ENCODE data around the gene AFG1L.
"Not testable (repeated sequence)": the region's sequence is repeated elsewhere in the genome, so short reads cannot be mapped to it uniquely, and the experiment has no call there.

AFG1L gene

DNA sequence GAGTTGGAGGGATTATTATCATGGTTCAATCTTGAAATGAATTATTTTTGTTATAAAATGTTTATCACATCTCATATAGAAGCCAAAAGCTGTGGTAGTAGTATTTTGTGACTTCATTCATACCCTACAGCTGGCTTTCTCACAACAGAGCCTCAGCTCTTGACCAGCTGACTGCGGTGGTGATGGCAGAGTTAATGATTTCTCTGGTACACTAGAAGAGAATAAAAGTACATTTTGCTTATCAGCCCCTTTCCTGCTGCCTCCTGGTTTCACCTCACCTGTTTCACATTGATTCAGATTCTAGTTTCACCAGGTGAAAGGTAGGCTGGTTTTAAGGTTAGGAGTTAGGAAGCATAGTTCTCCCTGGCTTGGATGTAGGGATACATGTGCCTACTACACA lies 55.7 kb downstream of the AFG1L start:
- no peak for DNase-seq (ENCODE audit: low read depth)

DNA sequence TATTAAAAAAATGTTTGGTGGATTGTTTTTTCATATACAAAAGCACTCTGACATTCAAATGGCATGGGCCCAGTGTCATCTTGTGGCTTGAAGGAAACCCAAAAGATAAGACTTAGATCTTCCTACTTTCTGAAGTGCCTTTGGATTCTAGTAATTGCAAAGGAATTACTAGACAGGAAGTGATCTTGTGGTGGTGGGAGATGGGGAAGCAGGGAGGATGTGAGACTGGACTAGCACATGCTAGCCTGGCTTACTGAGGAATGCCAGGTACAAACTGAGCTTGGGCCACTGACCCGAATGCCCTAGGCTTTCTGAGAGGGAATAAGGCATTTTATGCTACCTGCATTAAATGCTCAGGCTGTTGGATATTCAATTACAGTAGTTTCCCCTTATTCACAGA lies 59.0 kb downstream of the AFG1L start:
- DNase-seq (ENCODE audit: low read depth) = no peak

DNA sequence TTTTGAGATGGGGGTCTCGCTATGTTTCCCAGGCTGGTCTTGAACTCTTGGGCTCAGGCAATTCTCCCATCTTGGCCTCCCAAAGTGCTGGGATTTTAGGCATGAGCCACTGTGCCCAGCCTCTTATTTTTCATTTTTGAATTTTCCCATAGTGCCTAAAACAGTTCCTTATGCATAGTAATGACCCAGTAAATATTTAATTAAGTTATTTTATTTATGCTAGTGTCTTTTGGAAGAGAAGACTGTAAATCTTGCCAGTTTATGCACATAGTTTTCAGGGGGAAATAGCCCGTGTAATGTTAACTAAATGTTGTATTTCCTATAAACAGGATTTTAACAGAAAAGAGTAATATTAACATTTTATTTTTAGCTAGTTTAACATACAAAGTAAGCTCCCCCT lies 60.3 kb downstream of the AFG1L start:
- no peak for DNase-seq (ENCODE audit: low read depth)

DNA sequence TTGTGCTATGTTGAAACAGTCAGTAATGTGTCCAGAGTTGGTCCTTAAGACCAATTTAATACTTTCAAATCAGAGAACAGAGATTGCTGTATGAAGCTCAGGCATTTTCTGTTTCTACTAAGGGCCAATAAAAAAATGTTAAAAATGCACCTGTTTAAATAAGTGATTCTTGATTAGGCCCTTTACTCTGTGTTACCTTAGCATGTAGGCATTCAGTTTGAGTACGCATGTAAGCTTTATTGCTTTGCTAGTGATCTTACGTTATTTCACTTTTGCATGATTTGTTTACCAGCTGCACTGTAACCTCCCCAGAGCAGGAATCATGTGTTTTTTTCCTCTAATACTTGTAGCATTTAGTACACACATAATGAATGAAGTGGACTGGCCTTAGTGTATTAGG lies 61.0 kb downstream of the AFG1L start:
- no peak for DNase-seq (ENCODE audit: low read depth)

DNA sequence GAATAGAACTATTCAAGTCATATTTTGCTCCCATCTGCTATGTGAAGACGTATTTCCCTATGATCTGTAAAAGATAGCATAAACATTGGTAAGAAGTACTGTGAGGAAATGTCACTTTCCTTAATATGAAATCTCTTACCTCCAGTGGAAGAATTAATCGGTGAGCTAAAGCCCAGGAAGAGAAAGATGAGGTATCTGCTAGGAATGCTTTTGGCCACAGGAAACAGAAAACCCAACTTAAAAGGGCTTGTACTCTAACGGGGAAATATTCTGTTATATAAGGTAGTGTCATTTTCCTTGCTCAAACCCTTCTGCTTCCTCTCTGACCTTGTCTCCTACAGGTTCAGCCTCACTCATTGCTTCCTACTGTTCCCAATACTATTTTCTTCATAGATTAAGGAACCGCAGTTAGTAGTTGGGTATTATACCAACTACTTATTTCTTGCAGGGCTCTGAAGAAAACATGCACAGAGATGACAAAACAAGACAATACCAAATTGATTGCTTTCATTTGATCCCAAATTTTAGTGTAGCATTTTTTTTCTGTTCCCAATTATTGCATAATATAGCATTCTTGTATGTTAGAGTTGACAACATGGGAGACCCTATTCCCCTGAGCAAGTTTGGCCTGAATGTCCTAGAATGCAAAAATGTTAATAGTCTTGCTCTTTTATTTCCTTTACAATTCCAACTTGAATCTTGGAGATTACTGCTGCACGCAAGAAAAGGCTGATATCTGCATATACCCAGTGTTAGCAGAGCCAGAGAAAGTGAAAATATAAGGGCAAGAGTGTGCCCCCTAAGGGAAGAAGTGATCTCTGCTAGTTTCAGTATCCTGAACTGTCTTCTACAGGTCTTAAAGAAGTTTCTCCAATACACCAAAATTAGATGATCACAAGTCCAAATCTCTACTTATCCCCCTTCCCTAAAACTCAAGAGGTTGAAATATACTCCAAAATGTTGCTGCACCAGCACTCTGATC lies 65.3 kb downstream of the AFG1L start:
- no peak for DNase-seq (ENCODE audit: low read depth)

DNA sequence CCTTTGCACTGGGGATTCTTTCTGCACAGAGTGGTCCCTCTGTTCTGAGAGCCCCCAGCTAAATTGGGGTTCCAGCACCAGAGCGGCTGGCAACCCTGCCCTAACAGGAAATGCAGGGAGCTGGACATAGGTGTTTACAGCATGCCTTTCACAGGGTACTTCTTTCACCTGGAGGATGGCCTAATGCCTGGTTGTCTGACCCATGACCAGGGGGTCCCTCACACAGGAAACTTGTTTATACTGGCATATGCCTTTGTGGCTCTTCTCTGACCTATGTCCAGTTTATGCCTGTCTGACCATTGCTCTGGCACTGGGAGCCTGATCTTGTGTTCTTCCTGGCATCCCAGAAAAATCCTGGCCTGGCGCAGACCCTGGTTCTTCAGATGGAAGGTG lies 66.1 kb downstream of the AFG1L start:
- no peak for DNase-seq (ENCODE audit: low read depth)

DNA sequence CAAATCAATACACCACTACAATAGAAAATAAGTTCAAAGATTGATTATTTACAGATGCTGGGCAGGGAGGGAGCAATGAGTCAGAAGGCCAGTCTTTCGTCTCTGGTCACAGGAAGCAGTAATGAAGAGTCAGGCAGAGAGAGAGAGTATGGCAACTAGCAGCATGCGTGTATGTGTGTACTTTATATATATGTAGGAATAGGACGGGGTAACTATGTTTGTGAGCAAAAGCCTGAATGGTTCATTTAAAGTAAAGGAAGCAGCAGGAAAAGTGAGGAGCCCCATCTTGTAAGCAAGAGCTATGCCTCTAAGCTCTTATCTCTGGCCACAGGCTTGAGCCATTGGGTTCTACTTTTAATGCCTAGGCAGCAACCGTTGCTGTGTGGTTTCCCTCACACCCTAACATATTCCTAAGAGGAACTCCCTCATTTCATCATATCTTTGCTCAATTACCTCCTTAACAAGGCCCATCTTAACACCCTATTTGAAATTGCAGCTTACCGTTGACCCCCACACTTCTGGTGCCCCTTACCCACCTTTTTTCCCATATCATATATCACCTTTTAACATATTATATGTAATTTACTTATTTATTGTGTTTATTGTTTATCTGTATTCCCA lies 66.6 kb downstream of the AFG1L start:
- DNase-seq (ENCODE audit: low read depth) = no peak

DNA sequence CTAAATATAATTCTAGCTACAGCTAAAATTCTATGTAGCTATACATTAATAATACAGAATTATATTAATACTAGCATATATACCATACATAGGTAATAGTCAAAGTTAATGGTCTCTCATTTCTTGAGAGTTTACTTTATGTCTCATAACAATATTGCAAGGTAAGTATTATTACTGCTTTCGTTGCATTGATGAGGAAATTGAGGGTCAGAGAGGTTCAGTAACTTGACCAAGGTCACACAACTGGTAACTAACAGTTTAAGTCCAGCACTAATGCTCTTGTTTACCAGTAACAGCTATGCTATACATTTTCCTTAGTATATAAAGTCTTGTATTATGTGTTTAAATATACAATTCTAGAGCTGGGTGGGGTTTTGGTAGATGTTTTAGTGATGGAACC lies 67.6 kb downstream of the AFG1L start:
- no peak for DNase-seq (ENCODE audit: low read depth)

DNA sequence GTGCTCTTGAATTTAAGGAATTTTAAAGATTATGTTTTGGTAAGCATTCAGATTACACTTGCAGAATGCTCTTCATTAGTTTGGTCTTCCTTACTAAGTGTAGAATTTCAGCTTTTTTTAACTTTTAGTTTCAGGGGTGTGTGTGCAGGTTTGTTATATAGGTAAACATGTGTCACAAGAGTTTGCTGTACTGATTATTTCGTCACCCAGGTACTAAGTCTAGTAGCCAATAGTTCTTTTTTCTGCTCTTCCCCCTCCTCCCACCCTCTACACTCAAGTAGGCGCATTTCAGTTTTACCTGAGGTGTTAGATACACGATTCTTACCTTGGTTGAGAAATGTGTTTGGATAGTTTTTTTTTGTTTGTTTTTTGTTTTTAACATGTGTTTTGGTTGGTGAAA lies 68.3 kb downstream of the AFG1L start:
- DNase-seq (ENCODE audit: low read depth) = no peak

DNA sequence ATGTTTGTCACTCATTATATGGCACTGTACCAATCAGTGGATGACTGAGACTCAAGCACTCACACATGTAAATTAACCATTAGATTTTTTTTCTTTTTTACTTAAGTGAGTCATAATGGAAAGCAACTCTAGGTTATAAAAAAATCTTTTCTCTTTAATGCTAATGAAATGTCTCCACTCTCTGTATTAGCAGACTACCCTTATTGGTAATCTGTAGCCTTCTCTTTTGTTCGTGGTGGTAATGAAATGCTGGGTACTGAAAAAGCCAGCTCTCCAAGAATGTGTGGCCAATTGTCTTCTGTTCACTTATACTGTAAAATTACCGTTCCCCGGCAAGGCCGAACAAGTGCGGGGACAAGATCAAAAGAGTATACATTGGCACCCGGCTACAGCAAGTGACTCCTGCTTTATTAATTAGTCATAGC lies 69.0 kb downstream of the AFG1L start:
- no peak for DNase-seq (ENCODE audit: low read depth)

DNA sequence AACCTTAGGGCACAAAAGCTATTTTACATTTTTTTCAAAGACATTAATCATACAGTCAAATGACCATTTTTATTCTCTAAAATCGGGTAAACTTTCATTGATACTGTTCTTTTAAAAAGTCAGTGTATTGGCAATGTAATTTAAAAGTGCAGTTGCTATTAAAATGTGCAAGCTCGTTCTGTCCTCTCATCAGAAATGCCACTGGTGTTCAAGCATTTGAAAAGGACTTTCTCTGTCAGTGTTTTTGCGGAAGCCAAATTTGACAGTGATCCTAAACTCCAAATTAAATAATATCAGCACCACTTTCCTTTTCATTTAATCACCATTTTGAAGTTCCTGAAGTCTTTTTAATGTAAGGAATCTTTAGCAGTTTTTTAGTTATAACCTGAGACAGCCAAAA lies 69.6 kb downstream of the AFG1L start:
- no peak for DNase-seq (ENCODE audit: low read depth)

DNA sequence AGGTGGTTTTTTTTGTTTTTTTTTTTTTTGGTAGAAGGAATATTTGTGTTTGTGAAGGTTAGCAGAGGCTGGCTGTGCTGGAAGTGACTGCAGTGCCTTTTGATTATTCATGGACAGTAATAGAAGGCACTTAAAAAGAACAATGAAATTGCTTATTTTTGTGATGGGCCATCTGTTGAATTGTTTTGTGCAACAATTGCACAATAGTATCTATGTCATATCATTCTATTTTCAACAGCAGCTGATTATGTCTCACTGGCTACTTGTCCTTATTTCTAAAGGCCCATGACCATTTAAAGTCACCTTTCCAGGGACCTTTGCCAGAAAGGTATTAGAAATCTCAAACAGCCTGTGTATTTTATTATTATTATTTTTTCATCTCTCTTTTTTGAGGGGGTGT lies 70.6 kb downstream of the AFG1L start:
- DNase-seq (ENCODE audit: low read depth) = no peak

DNA sequence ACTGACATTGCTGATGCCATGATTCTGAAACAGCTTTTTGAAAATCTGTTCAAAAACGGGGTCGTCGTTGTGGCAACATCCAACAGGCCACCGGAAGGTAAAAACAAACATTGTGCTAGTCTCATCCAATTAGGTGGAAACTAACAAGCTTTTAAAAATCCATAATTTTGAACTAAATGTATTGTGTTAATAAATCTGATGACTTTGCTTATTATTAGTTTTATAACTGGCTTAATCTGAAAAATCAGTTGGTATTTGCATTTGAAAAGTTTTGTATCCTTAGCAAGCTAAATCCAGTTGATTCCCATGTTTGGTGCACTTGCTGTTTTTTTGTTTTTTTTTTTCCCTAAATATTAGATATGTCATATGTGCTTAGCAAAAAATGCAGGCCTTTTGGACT lies 71.4 kb downstream of the AFG1L start:
- DNase-seq (ENCODE audit: low read depth) = no peak

DNA sequence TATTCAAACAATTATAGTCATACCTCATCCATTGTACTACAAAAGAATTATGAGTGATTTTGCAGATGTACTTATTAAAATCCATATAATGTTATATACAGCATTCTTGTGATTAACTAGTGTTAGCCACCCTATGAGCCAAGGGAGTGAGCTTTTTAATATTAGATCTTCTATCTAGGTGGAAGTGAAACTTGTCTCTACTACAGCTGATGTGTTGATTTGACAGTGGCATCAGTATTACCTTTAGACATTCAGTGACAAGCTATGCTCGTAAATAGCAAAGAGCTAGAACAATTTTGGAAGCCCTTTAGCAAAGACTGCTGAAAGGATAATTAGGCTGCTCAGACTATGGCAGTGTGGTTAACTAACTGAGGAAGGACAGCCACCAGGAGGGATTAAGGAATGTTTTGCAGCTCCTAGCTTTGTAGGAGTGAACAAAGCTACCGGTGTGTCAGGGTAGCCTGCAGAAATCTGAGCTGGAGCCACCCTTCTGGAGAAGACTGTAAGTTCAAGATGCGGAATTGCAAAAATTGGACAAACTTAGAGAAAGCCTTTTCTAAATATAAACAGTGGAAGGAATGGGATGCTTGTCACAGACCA lies 73.7 kb downstream of the AFG1L start:
- no peak for DNase-seq (ENCODE audit: low read depth)

DNA sequence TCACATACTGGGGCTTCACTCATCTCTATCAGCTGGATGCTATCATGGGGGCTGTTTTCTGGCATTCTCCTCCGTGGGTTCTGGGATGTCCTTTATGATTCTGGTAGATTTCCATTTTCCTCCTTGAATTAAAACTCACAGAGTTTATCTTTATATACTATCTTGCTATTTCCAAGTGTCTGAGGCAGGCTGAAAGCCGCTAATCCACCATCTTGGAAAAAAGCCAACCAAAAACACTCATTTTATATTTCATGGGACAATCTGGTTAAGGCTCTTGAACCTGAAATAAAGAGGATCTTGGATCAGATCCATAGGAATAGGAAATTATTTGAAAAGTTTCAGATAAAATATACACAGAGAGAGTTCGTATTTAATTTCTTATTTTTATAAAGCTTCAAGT lies 86.0 kb downstream of the AFG1L start:
- no peak for DNase-seq (ENCODE audit: low read depth)

DNA sequence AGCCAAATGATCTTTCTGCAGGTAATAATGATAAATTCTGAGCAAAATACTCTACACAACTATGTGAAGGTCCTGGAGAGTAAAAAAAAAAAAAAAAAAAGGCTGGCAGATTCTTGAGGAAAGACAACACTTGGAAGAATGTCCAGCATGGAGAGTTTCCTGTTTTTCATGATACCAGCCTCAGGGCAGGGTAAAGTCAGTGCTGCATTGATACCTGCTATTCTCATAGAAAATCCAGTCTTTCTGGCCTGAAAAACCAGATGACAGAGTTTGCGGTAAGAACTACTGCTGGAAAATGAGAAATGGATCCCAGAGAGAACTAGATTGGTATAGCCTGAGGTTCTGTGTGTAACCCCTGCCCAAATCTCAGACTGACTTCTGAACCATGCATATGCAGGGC lies 89.1 kb downstream of the AFG1L start:
- DNase-seq (ENCODE audit: low read depth) = no peak

DNA sequence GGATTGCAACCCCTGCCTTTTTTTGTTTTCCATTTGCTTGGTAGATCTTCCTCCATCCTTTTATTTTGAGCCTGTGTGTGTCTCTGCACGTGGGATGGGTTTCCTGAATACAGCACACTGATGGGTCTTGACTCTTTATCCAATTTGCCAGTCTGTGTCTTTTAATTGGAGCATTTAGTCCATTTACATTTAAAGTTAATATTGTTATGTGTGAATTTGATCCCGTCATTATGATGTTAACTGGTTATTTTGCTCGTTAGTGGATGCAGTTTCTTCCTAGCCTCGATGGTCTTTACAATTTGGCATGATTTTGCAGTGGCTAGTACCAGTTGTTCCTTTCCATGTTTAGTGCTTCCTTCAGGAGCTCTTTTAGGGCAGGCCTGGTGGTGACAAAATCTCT lies 94.3 kb downstream of the AFG1L start:
- DNase-seq (ENCODE audit: low read depth) = not testable (repeated sequence)

DNA sequence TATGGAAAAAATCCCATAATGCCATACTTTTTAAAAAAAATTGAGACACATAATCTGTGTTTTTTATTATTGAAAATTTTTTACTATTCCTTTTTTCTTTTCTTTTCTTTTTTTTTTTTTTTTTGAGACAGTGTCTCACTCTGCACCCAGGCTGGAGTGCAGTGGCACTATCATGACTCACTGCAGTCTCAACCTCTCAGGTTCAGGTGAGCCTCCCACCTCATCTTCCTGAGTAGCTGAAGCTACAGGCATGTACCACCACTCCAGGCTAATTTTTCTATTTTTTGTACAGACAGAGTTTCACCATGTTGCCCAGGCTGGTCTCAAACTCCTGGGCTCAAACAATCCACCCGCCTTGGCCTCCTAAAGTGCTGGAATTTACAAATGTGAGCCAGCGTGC lies 100.4 kb downstream of the AFG1L start:
- no peak for DNase-seq (ENCODE audit: low read depth)

DNA sequence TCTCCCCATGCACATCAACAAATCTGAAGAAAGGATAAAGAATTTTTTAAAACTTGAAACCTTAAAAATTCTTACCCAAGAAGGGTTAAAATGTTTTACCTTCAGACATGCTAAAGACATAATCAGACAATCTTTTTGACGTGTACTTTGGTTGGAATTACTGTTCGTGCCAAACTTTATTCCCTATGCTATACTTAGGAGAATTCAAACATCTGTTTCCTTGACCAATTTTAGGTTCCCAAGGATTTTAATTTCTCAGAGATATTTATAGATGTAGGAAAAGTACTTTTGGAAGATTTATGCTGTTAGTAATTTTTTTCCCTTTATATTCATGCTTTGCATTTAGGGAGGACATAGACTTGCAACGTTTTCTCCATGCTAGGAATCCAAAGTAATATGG lies 108.4 kb downstream of the AFG1L start:
- no peak for DNase-seq (ENCODE audit: low read depth)

DNA sequence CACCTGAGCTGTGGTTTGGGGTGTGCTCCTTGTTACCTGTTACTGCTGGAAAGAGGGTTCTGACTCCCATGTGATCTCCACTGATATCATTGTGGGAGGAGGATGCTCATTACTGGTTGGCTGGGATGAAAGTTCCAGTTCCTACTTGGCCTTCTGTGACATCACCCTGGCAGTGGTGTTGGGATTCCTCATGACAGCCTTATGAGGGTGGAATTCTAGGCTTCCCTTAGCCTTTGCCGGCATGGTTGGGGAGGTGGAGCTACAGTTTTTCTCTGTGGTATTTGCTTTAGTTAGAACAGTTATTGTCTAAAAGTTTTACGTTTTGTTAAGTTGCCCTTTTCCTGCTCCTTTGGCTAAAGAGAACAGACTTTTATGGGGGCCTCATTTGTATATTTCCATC lies 112.1 kb downstream of the AFG1L start:
- DNase-seq (ENCODE audit: low read depth) = no peak

DNA sequence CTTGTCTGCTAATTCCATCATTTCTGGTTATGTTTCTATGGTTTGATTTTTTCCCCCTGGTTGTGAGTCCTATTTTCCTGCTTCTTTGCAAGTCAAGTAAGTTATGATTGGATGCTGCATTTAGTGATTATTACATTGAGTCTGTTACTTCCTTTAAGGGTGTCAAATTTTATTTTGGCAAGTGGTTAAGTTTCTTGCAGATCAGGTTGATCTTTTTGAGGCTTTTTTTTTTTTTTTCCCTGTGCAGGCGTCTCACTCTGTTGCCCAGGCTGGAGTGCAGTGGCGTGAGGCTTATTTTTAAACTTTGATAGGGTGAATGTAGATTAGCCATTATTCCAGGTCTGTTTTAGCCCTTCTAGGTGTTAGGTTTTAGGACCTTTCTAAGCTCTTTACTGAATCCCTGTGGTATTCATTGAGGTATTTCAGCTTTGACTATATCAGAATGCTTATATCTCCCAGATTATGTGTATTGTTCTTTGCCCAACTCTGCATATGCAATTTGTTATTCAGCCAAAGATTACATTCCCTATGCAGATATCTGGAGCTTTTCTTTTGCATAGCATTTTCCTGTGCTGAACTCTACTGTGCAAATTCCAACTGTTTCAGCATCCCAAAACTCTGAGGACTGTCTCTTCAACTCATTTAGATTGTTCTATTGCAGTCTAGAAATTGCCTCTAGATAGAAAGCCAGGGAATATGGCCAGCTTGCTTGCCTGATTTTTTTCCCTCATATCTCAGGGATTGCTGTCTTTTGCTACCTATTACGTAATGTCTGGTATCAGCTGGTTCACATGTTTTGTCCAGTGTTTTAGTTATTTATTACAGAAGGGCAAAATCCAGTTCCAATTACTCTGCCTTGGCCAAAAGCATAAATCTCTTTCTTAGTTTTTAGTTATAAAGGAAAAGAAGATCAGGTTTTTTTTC lies 113.3 kb downstream of the AFG1L start:
- DNase-seq (ENCODE audit: low read depth) = no peak

DNA sequence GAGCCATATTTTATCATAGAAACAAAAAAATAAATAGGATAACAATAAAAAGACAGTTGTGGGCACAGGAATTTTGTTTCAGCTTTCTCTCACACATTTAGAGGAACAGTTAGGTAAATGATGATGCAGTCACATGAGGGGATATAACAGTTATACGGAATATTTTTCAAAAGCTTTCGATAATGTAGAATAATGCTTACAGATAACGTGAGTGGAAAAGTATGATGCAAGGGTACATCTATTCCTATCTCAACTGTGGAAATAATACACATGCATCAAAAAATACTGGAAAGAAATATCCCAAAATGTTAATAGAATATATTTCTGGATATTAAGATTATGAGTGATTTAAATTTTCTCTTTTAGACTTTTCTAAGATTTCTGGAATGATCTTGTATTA lies 114.0 kb downstream of the AFG1L start:
- DNase-seq (ENCODE audit: low read depth) = no peak

All from stimulated activated CD8-positive, alpha-beta memory T cell treated with anti-CD3 and anti-CD28 coated beads, Interleukin-15, amount 100 ng/mL, for 24 hours (primary cell).